ENCODE data around the gene UST.
A peak's percentile ranks its signal among the peaks of the same experiment; 100 is the strongest.

UST gene

GRCh38 chr6:148746363-148747144 is at the start of gene UST:
Gene UST, plus strand, starts transcription at chr6:148747030. Its CDS starts 401 bp downstream, at chr6:148747431.
- H3K4me1 Mint-ChIP-seq (ENCODE audit: low read depth) = peaks cover 18% of the 10 kb centered on the region
- peaks cover 5% of the 10 kb centered on the region for H3K36me3 Mint-ChIP-seq (ENCODE audit: low read depth)
- peak within 1 kb of the TSS; percentile 89 for H3K27ac Mint-ChIP-seq
- peak within 1 kb of the TSS; percentile 93 for H3K4me3 Mint-ChIP-seq
- H3K9me3 Mint-ChIP-seq = no peaks in the 10 kb centered on the region
- H3K27me3 Mint-ChIP-seq = peaks cover 76% of the 10 kb centered on the region
- intact Hi-C loops (cut with micrococcal nuclease) = loop anchor here (2.0 to 5.0 kb wide), 3 partner anchors 14 to 202 kb away; no protein-coding TSS in a partner anchor

GRCh38 chr6:148697895-148698440 is 48.9 kb upstream of the UST start:
- Mint-ChIP-seq H3K4me3 (no peak overlapping the region), H3K4me1 (ENCODE audit: low read depth) (peaks cover 24% of the 10 kb centered on the region), H3K27me3 (no peaks in the 10 kb centered on the region), H3K36me3 (ENCODE audit: low read depth) (no peaks in the 10 kb centered on the region), H3K9me3 (peaks cover 3% of the 10 kb centered on the region), H3K27ac (no peak overlapping the region)
- intact Hi-C loops (cut with micrococcal nuclease) = no loop called here

GRCh38 chr6:148698671-148699180 is 48.1 kb upstream of the UST start:
- intact Hi-C loops (cut with micrococcal nuclease) = no loop called here
- Mint-ChIP-seq H3K36me3 (ENCODE audit: low read depth) (no peaks in the 10 kb centered on the region), H3K9me3 (no peaks in the 10 kb centered on the region), H3K4me1 (ENCODE audit: low read depth) (peaks cover 21% of the 10 kb centered on the region), H3K4me3 (no peak overlapping the region), H3K27me3 (no peaks in the 10 kb centered on the region), H3K27ac (no peak overlapping the region)

- Mint-ChIP-seq H3K4me1 (ENCODE audit: low read depth) (peaks cover 12% of the 10 kb centered on the region), H3K27ac (peak overlapping the region; percentile 65)
- intact Hi-C loops (cut with micrococcal nuclease) = loop anchor here (5.0 kb wide), 2 partner anchors 123 to 143 kb away; no protein-coding TSS in a partner anchor
Measured at GRCh38 chr6:148700047-148700715, 46.6 kb upstream of the UST start.

GRCh38 chr6:148700741-148701311 is 46.0 kb upstream of the UST start:
- intact Hi-C loops (cut with micrococcal nuclease) = loop anchor here (5.0 kb wide), 2 partner anchors 124 to 144 kb away; no protein-coding TSS in a partner anchor
- H3K36me3 Mint-ChIP-seq (ENCODE audit: low read depth) = no peaks in the 10 kb centered on the region

More at GRCh38 chr6:148700047-148700715, 46.6 kb upstream of the UST start:
- no peaks in the 10 kb centered on the region for H3K27me3 Mint-ChIP-seq
- H3K36me3 Mint-ChIP-seq (ENCODE audit: low read depth) = no peaks in the 10 kb centered on the region
- no peaks in the 10 kb centered on the region for H3K9me3 Mint-ChIP-seq
- peak overlapping the region; percentile 63 for H3K4me3 Mint-ChIP-seq

GRCh38 chr6:148701375-148701774 is 45.5 kb upstream of the UST start:
- intact Hi-C loops (cut with micrococcal nuclease) = loop anchor here (5.0 kb wide), 2 partner anchors 124 to 144 kb away; no protein-coding TSS in a partner anchor
- no peaks in the 10 kb centered on the region for H3K9me3 Mint-ChIP-seq
- H3K4me1 Mint-ChIP-seq (ENCODE audit: low read depth) = peaks cover 12% of the 10 kb centered on the region
- no peaks in the 10 kb centered on the region for H3K36me3 Mint-ChIP-seq (ENCODE audit: low read depth)
- no peak overlapping the region for H3K4me3 Mint-ChIP-seq
- H3K27me3 Mint-ChIP-seq = no peaks in the 10 kb centered on the region
- peak overlapping the region; percentile 65 for H3K27ac Mint-ChIP-seq

More at GRCh38 chr6:148700741-148701311, 46.0 kb upstream of the UST start:
- Mint-ChIP-seq H3K4me3 (peak overlapping the region; percentile 63), H3K4me1 (ENCODE audit: low read depth) (peaks cover 12% of the 10 kb centered on the region), H3K9me3 (no peaks in the 10 kb centered on the region), H3K27ac (peak overlapping the region; percentile 65), H3K27me3 (no peaks in the 10 kb centered on the region)

- Mint-ChIP-seq H3K27me3 (no peaks in the 10 kb centered on the region), H3K36me3 (ENCODE audit: low read depth) (no peaks in the 10 kb centered on the region), H3K27ac (no peak overlapping the region), H3K4me3 (no peak overlapping the region), H3K9me3 (no peaks in the 10 kb centered on the region), H3K4me1 (ENCODE audit: low read depth) (peaks cover 12% of the 10 kb centered on the region)
- intact Hi-C loops (cut with micrococcal nuclease) = loop anchor here (5.0 kb wide), 2 partner anchors 127 to 147 kb away; no protein-coding TSS in a partner anchor
Measured at GRCh38 chr6:148703900-148704299, 42.9 kb upstream of the UST start.

- no peaks in the 10 kb centered on the region for H3K27me3 Mint-ChIP-seq
Measured at GRCh38 chr6:148704400-148705246, 42.2 kb upstream of the UST start.

GRCh38 chr6:148708707-148709106 is 38.1 kb upstream of the UST start:
- Mint-ChIP-seq H3K36me3 (ENCODE audit: low read depth) (no peaks in the 10 kb centered on the region), H3K27me3 (peaks cover 1% of the 10 kb centered on the region), H3K4me3 (no peak overlapping the region), H3K27ac (no peak overlapping the region), H3K9me3 (peaks cover 11% of the 10 kb centered on the region), H3K4me1 (ENCODE audit: low read depth) (no peaks in the 10 kb centered on the region)
- intact Hi-C loops (cut with micrococcal nuclease) = no loop called here

More at GRCh38 chr6:148704400-148705246, 42.2 kb upstream of the UST start:
- Mint-ChIP-seq H3K4me3 (no peak overlapping the region), H3K9me3 (no peaks in the 10 kb centered on the region), H3K36me3 (ENCODE audit: low read depth) (no peaks in the 10 kb centered on the region), H3K4me1 (ENCODE audit: low read depth) (peaks cover 12% of the 10 kb centered on the region), H3K27ac (no peak overlapping the region)
- intact Hi-C loops (cut with micrococcal nuclease) = loop anchor here (5.0 kb wide), 2 partner anchors 127 to 147 kb away; no protein-coding TSS in a partner anchor

GRCh38 chr6:148709577-148709976 is 37.3 kb upstream of the UST start:
- H3K9me3 Mint-ChIP-seq = peaks cover 15% of the 10 kb centered on the region
- intact Hi-C loops (cut with micrococcal nuclease) = no loop called here

GRCh38 chr6:148711833-148712654 is 34.8 kb upstream of the UST start:
- no peaks in the 10 kb centered on the region for H3K36me3 Mint-ChIP-seq (ENCODE audit: low read depth)
- no peak overlapping the region for H3K4me3 Mint-ChIP-seq
- H3K27me3 Mint-ChIP-seq = peaks cover 1% of the 10 kb centered on the region
- no peak overlapping the region for H3K27ac Mint-ChIP-seq
- H3K9me3 Mint-ChIP-seq = peaks cover 15% of the 10 kb centered on the region
- no peaks in the 10 kb centered on the region for H3K4me1 Mint-ChIP-seq (ENCODE audit: low read depth)
- intact Hi-C loops (cut with micrococcal nuclease) = no loop called here

More at GRCh38 chr6:148709577-148709976, 37.3 kb upstream of the UST start:
- no peaks in the 10 kb centered on the region for H3K4me1 Mint-ChIP-seq (ENCODE audit: low read depth)
- no peaks in the 10 kb centered on the region for H3K36me3 Mint-ChIP-seq (ENCODE audit: low read depth)
- H3K27me3 Mint-ChIP-seq = peaks cover 1% of the 10 kb centered on the region
- no peak overlapping the region for H3K4me3 Mint-ChIP-seq
- no peak overlapping the region for H3K27ac Mint-ChIP-seq

- Mint-ChIP-seq H3K27me3 (peaks cover 1% of the 10 kb centered on the region), H3K4me1 (ENCODE audit: low read depth) (no peaks in the 10 kb centered on the region), H3K36me3 (ENCODE audit: low read depth) (no peaks in the 10 kb centered on the region), H3K4me3 (no peak overlapping the region), H3K27ac (no peak overlapping the region), H3K9me3 (peaks cover 15% of the 10 kb centered on the region)
- intact Hi-C loops (cut with micrococcal nuclease) = no loop called here
Measured at GRCh38 chr6:148713033-148713738, 33.6 kb upstream of the UST start.

Data from dendritic cell treated with granulocyte-macrophage colony-stimulating factor and Interleukin-4, amounts not matched to agents 40 ng/mL and 50 ng/mL, for 4 days (primary cell).